ENCODE data around the gene PXYLP1. TPM values are rescaled to one million over a fixed set of nuclear protein-coding genes. Genes with fewer than 3 reads are reported as not detected.

The PXYLP1 gene
- total RNA-seq, 4 donors from 2014 or later = 5.5 to 16.2 (median 9.8) TPM

- ATAC-seq (ENCODE audit: low FRiP score) (no peak), DNase-seq (ENCODE audit: low spot score) (no peak)
- TF ChIP-seq CTCF (IDR thresholded peaks at IDR 0.05) = no peak
These were observed 104.0 kb downstream of the PXYLP1 start for GRCh38 chr3:141335531-141336061.

- TF ChIP-seq CTCF (IDR thresholded peaks at IDR 0.05) = no peak
- no peak for ATAC-seq (ENCODE audit: low FRiP score)
- DNase-seq (ENCODE audit: low spot score) = no peak
These were observed 105.3 kb downstream of the PXYLP1 start for GRCh38 chr3:141336672-141337522.

DNA sequence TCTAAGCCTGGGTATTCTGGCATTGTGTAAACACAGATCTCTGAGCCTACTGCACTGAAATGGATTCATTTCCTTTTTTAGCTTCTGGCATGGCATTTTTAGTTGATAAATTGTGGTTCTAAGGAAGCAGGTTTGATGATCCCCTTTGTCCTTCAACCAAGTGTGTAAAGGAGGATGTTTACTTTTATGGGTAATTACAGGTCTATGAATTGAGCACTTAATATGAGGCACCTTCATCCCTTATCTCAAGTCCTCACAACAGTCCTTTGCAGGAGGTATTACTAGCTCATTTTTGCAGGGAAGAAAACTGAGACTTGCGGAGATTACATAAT, 105.9 kb downstream of the PXYLP1 start:
- no peak for DNase-seq (ENCODE audit: low spot score)
- no peak for TF ChIP-seq CTCF (IDR thresholded peaks at IDR 0.05)
- ATAC-seq (ENCODE audit: low FRiP score) = no peak

GRCh38 chr3:141337991-141338390, 106.4 kb downstream of the PXYLP1 start:
- DNase-seq (ENCODE audit: low spot score) (no peak), ATAC-seq (ENCODE audit: low FRiP score) (no peak)
- TF ChIP-seq CTCF (IDR thresholded peaks at IDR 0.05) = no peak

DNA sequence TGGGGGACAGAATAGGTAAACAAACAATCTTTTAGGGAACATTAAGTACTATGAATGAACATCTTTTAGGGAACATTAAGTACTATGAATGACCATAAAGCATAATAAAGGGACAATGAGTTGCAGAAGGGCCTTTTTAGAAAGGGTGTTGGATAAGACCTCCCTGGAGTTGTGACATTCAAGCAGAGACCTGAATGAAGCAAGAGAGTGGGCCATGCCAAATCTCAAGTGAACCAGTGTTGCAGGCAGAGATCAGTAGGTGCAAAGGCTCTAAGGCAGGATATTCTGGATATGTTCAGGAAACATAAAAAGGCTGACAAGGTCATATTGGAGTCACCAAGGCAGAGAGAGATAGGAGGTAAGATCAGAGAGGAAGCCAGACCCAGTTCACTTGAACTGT, 107.3 kb downstream of the PXYLP1 start:
- ATAC-seq (ENCODE audit: low FRiP score) (no peak), DNase-seq (ENCODE audit: low spot score) (no peak)
- no peak for TF ChIP-seq CTCF (IDR thresholded peaks at IDR 0.05)

- no peak for TF ChIP-seq CTCF (IDR thresholded peaks at IDR 0.05)
- ATAC-seq (ENCODE audit: low FRiP score) = no peak
- DNase-seq (ENCODE audit: low spot score) = no peak
These were observed 109.9 kb downstream of the PXYLP1 start for GRCh38 chr3:141341536-141341935.

DNA sequence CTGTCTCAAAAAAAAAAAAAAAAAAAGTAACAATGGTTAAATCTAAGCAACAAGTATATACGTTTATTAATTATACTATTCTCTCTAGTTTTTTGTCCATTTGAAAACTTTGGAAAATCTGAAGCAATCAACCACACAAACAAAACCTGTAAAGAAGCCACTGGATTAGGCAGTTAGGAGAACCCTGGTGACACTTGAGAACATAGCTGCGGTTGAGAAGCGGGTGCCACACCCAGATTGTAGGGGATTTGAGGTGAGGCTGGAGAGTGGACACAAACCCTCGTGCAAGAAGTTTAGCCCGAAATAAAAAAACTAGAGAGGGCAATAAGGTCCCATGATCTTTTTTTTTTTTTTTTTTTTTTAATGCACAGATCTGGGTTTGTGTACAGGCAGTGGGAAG, 110.8 kb downstream of the PXYLP1 start:
- DNase-seq (ENCODE audit: low spot score) (no peak), ATAC-seq (ENCODE audit: low FRiP score) (no peak)
- TF ChIP-seq CTCF (IDR thresholded peaks at IDR 0.05) = no peak

Data from omental fat pad (tissue), 4 donors.